ENCODE results near the gene TMEM179. TPM values are rescaled to one million over a fixed set of nuclear protein-coding genes. Genes with fewer than 3 reads are reported as not detected.

The TMEM179 gene
- total RNA-seq, 1 donor from 2014 or later: not detected

DNA sequence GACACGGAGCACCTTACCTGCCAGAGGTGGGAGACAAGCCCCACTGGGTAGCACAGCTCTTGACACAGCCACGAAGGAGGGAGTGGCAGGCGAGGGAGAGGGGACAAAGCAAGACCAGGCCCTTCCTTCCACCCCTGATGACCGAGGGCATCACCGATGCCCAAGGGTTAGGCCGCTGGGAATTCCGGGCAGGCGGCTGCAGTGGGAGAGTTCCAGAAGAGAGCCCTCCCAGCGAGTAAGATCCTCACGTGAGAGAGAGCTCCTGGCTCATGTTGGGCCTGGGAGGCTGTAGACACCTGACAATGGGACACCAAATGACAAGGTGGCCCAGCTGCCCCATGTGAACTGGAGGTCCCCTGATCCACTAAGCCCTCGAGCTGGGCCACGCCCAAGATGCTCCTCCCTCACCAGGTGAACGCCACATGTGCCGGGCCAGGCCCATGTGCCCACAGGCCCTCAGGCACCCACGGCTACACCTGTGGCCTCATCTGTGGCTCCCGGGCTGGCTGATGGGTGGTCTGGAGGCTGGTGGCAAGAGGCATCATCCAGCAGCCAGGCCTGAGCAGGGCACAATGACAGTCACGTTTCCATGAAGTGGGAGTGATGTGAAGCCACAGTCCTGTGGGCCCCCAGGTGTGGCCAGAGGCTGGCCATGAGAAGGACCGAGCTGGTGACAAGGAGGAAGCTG, 57.1 kb downstream of the TMEM179 start:
- DNase-seq (ENCODE audit: low spot score): peak; percentile 81

DNA sequence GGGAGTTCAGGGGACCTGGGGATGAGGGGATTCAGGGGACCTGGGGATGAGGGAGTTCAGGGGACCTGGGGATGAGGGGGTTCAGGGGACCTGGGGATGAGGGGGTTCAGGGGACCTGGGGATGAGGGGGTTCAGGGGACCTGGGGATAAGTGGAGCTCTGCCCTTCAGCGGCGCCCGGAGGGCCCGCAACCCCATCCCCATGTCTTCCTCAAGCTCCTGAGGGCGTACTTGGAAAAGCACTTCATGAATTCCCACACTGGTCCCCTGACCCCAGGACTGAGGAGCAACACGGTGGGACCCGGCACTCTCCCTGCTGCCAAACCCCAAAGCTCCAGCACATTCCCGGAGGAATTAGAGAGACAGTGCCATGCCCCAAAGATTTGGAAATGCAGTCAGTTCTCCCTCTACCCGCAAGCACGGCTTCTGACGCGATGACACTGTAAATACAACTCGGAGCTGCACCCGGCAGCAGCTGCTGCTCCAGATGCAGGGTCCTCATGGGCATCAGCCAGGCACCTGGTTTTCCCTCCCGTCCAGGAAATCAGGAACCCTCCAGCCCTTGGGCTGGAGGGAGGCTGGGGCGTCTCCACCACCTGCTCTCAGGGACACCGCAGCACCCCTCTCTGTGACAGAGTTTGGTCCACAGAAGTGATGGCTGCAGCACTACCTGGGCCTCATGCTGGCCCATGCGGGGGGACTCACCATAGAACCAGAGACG, 57.8 kb downstream of the TMEM179 start:
- DNase-seq (ENCODE audit: low spot score): peak; percentile 51

DNA sequence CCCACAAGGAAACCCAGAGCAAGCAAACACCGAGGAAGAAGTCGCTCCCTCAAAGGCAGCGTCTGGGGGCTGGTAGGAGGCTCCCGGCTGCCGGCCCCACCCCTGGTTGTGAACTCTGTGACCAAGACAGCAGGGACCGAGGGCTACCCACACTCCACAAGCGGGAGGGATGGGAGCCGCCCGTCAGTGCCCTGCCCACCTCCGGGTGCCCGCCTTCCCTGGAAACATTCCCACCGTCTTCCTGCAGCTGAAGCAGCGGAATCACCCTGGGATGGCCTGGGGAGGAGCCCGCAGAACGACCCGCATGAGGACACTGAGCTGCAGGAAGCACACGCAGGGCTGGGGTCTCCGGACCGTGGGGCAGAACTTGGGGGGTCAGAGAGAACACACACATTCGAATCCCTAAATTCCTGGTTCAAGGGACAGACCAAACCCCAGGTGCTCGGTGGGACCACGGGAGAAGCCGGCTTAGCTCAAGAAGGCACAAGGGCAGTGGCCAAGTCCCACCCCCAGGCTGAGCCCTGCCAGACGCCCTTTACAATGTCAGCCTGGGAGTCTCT, 58.5 kb downstream of the TMEM179 start:
- DNase-seq (ENCODE audit: low spot score): peak; percentile 82

DNA sequence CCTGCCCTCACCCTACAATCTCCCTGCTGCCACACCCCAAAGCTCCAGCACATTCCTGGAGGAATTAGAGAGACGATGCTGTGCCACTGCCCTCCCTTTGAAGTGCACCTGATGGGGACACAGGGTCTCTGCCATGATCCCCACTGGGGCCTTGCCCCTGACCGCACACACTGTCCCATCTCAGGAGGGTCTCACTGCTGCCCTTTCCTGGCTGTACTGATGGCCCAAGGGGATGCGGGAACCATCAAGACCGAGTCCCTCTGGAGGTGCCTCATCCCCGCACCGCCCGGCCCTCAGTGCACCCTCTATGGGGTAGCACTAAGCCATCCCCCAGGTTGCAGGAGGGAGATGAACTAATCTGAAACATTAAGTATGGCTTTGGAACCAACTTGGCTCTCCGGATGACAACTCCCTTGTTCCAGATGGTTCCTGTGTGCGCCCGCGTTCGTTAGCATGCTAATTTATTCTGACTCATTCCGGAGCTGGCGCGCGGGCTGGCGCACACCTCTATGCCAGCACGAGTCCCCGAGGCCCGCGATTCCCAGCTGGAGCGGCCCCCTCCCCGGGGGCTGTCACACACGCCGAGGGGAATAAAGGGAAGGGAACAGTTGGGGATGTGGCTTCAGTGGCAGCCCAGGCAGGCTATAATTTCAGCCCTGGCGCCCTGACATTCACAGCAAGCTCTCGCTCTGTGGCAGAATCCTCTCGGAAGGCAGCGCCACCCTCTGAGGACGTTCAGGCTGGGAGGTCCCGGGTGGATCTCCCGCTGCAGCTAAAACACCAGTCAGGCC, 59.2 kb downstream of the TMEM179 start:
- peak; percentile 69 for DNase-seq (ENCODE audit: low spot score)

DNA sequence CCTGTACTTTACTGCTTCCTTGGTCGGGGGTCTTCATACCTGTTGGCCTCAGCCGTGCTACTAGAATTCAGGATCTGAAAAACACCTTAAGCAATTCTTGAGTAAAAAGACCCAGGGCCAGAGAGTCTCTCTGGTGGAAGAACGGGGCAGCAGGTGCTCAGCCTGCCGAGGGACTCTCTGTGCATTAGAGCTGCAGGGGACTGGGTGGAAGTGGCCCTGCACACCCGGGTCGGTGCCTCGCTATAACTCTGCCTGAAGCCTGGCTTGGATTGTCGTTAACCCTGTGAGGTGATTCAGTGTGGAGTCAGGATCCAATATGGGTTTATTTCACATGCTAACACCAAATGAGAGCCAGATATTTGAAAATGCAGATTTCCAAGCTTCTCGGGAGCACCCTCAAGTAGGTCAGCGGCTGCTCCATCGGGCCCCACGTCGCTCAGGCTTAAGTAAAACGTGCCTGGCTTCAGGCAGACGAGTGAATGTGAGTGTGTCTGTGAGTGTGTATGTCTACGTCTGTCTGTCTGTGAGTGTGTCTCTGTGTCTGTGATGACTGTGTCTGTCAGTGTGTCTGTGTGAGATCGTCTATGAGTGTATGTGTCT, 60.1 kb downstream of the TMEM179 start:
- peak; percentile 64 for DNase-seq (ENCODE audit: low spot score)

DNA sequence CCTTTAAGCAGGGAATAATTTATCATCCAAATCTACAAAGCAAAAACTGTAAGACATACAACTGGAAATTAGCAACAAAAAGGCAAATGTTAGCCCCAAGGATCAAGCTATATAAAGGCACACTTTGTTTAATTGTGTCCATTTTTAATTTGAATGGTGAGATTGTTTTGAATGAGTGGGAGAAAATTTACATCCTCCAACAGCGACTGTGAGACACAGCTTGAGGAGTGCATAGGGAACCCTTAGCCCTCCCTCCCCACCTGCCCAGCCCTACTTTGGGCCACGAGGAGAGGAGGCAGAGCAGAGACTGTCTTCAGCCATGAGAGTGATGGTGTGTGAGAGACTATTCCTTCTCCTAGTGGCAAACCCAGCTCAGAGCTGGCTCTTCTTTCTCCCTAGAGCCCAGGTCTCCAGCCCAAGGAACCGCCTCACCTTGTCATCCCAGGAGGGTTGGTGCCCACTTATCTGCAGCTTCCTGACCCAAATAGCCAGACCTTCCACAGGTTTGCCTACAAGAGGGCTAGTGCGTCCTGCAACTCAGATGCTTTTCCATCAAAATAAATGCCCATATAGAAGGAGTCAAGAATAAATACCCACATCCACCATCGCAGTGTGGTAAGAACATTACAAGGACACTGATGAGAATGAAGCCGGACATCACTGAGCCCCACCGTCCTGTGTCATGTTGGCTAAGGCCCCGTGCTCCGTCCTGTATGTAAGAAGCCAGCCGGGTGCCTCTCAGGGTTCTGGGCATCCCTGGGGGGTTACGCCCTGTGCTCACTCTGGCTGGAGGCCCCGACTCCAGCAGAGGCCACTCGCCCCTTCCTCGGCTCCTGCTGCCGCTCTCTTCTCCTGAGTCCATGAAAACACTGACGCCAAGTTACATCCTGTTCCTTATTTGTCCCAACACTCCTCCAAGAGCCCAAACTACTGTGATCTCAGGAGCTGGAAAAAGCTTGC, 61.4 kb downstream of the TMEM179 start:
- peak; percentile 82 for DNase-seq (ENCODE audit: low spot score)

DNA sequence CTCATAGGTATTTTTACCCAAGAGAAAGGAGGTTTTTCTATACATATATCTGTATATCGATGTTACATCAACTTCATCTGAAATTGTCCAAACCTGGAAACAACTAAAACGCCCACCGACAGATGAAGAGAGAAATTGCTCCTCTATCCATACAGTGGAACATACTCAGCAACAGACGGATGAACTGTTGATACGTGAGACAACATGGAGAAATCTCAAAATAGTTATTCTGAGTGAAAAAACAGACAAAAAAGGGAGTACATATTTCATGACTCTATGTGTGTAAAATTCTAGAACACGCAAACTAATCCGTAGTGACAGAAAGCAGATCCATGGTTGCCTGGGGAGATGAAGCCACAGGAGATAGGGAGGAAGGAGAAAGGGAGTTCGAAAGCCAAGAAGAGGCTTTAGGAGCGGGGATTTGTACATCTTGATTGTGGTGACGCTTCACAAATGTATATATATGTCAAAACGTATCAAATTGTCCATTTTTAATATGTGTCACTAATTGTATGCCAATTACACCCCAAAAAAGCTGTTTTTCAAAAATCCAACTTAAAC, 62.6 kb downstream of the TMEM179 start:
- no peak for DNase-seq (ENCODE audit: low spot score)

Other genes starting within 250 kb of the TMEM179 start
- gene C14orf180, start 25.0 kb downstream of the TMEM179 start, total RNA-seq: 25.5 TPM
- 160 TPM for gene INF2, start 84.8 kb upstream of the TMEM179 start, total RNA-seq
- 5.2 TPM for gene ADSS1, start 119.5 kb upstream of the TMEM179 start, total RNA-seq
- gene SIVA1, start 148.4 kb upstream of the TMEM179 start, total RNA-seq: 60.0 TPM
- gene AKT1, start 191.0 kb upstream of the TMEM179 start, total RNA-seq: 170 TPM
- gene ZBTB42, start 196.3 kb upstream of the TMEM179 start, total RNA-seq: 5.9 TPM

Data from mesenteric fat pad (tissue), 1 donor.